Suprapubic skin (tissue), 3 donors: ENCODE measurements around the gene NOA1.

ENCODE experiments used
- POLR2A ChIP-seq, 2 donors: fragments of 450-650 bp; IDR thresholded peaks; one replicate each; pipeline ENCODE4 v1.6.1; 2017; ENCODE audit warnings: antibody characterized with exemption in 2 of 2, mild to moderate bottlenecking in 2 of 2, moderate library complexity in 2 of 2
- TF ChIP-seq, protein P1 (sequence below), 2 donors: fragments of 200-600 bp in 1 of 2; fragments of 450-650 bp in 1 of 2; sonication (generic) in 1 of 2; IDR thresholded peaks; one replicate each; pipeline ENCODE4 v1.5.1; 2016 to 2019; ENCODE audit warnings: antibody characterized with exemption in 2 of 2, mild to moderate bottlenecking in 1 of 2, moderate library complexity in 1 of 2

DNA sequence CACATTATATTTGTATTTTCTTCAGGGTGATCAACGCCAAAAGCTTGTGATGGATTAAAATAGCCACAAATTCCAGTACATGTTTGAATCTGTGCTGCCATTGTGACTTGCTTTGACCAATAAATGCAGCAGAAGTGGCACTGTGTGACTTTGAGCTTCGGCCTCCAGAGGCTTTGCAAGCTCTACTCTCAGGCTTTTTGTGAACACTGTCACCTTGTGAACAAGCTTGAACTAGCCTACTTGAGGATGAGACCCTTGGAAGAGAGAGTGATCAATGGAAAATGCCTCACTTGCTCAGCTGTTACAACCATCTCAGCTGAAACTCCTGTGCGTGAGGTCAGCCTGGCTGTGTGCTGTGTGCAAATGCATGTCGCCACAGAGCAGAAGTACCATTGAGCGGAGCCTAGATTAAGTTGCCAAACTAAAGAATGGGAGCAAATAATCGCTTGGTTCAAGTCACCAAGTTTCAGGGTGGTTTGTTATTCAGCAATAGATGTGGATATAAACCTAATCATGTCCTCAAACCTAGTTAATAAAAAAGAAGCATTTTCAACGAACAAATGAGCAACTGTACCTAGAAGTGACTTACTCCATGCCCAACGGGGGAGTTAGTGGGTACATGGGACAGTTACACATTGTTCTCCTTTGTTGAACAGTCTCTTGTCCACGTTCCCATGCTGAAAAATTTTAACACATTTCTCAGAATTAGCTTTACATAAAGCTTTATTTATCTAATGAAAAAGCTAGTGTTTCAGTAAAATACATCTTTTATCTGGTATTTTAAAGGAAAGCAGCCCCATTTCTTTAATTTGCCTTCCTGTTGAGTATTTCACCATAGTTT, 23.5 kb downstream of the NOA1 start:
- no peak for TF ChIP-seq POLR2A (IDR thresholded peaks at IDR 0.05)
- TF ChIP-seq, protein P1, sequence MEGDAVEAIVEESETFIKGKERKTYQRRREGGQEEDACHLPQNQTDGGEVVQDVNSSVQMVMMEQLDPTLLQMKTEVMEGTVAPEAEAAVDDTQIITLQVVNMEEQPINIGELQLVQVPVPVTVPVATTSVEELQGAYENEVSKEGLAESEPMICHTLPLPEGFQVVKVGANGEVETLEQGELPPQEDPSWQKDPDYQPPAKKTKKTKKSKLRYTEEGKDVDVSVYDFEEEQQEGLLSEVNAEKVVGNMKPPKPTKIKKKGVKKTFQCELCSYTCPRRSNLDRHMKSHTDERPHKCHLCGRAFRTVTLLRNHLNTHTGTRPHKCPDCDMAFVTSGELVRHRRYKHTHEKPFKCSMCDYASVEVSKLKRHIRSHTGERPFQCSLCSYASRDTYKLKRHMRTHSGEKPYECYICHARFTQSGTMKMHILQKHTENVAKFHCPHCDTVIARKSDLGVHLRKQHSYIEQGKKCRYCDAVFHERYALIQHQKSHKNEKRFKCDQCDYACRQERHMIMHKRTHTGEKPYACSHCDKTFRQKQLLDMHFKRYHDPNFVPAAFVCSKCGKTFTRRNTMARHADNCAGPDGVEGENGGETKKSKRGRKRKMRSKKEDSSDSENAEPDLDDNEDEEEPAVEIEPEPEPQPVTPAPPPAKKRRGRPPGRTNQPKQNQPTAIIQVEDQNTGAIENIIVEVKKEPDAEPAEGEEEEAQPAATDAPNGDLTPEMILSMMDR (IDR thresholded peaks at IDR 0.05) = no peak
